Colonic mucosa (tissue), 4 donors: ENCODE measurements around the gene GLYATL1. TPM values are rescaled to one million over a fixed set of nuclear protein-coding genes. Genes with fewer than 3 reads are reported as not detected.

Source experiments
- DNase-seq: peaks from one replicate; pipeline ENCODE4 v3.0.0-alpha.2; 2020
- H3K27ac ChIP-seq: fragments of 200-600 bp; one replicate; pipeline ENCODE4 v1.8.0; 2021
- H3K27me3 ChIP-seq: fragments of 200-600 bp; one replicate; pipeline ENCODE4 v1.8.0; 2021
- H3K36me3 ChIP-seq: fragments of 200-600 bp; one replicate; pipeline ENCODE4 v1.8.0; 2021
- H3K4me1 ChIP-seq: fragments of 200-600 bp; one replicate; pipeline ENCODE4 v1.8.0; 2021; ENCODE audit warnings: mild to moderate bottlenecking
- H3K4me3 ChIP-seq: fragments of 200-600 bp; one replicate; pipeline ENCODE4 v1.8.0; 2021
- H3K9ac ChIP-seq, 2 donors: one replicate each; pipeline ENCODE4 v1.7.0; 2013; ENCODE audit warnings: control low read depth in 2 of 2, low read depth in 2 of 2, low read length in 2 of 2
- H3K9me3 ChIP-seq: fragments of 200-600 bp; one replicate; pipeline ENCODE4 v1.8.0; 2021
- CTCF ChIP-seq: fragments of 200-600 bp; IDR thresholded peaks from one replicate; pipeline ENCODE4 v1.8.0; 2022; ENCODE audit warnings: antibody characterized with exemption, mild to moderate bottlenecking
- intact Hi-C: fragments of 100-400 bp; cut with DNase I; formaldehyde crosslinking; loops from one replicate; pipeline ENCODE4 v1.14.1; 2022
- total RNA-seq, 2 donors: library from RNA; stranded (reverse); fragmentation: NEBNext Ultra II Directional in 1 of 2; extraction: Animal tissue kit (Norgen Biotek cat#: 25700) in 1 of 2; gene quantifications; one replicate each; pipeline ENCODE4 v1.2.1, GENCODE V29; 2021
- donor health status: healthy.
- donor health status: DM: no; HTN: no; CAD: no.
- donor health status: DM: no; HTN: no; CAD: no.

GLYATL1 gene
- total RNA-seq, 2 donors from 2014 or later: 0.72 to 1.6 TPM

GRCh38 chr11:58921778-58922390 is 17.4 kb upstream of the GLYATL1 start:
- Histone ChIP-seq H3K36me3 (no peaks in the 10 kb centered on the region), H3K4me3 (no peak overlapping the region), H3K27me3 (no peaks in the 10 kb centered on the region), H3K27ac (peak overlapping the region; percentile 22), H3K9ac (no peak overlapping the region), H3K4me1 (peaks cover 9% of the 10 kb centered on the region), H3K9me3 (no peaks in the 10 kb centered on the region)
- TF ChIP-seq CTCF: no peak
- no peak for DNase-seq
- intact Hi-C loops: no loop called here

- intact Hi-C loops: no loop called here
- no peaks in the 10 kb centered on the region for H3K36me3 ChIP-seq
- no peaks in the 10 kb centered on the region for H3K27me3 ChIP-seq
- no peaks in the 10 kb centered on the region for H3K9me3 ChIP-seq
- no peak for DNase-seq
- H3K4me1 ChIP-seq: peaks cover 13% of the 10 kb centered on the region
- H3K9ac ChIP-seq: no peak overlapping the region
- no peak overlapping the region for H3K4me3 ChIP-seq
- no peak for TF ChIP-seq CTCF
- peak overlapping the region; percentile 22 for H3K27ac ChIP-seq
Observed at GRCh38 chr11:58922479-58922878, 16.8 kb upstream of the GLYATL1 start.

- peak; percentile 55 for DNase-seq
- no peaks in the 10 kb centered on the region for H3K27me3 ChIP-seq
- intact Hi-C loops: no loop called here
- no peak overlapping the region for H3K9ac ChIP-seq
- H3K4me1 ChIP-seq: peaks cover 13% of the 10 kb centered on the region
- no peak overlapping the region for H3K4me3 ChIP-seq
- TF ChIP-seq CTCF: peak; percentile 16
- no peaks in the 10 kb centered on the region for H3K36me3 ChIP-seq
- H3K27ac ChIP-seq: no peak overlapping the region
- H3K9me3 ChIP-seq: no peaks in the 10 kb centered on the region
Observed at GRCh38 chr11:58923300-58923788, 15.9 kb upstream of the GLYATL1 start.

GRCh38 chr11:58924230-58924629 is 15.1 kb upstream of the GLYATL1 start:
- H3K4me1 ChIP-seq: peaks cover 13% of the 10 kb centered on the region
- TF ChIP-seq CTCF: no peak
- no peak overlapping the region for H3K27ac ChIP-seq
- H3K4me3 ChIP-seq: no peak overlapping the region
- H3K9me3 ChIP-seq: no peaks in the 10 kb centered on the region
- DNase-seq: no peak
- H3K36me3 ChIP-seq: no peaks in the 10 kb centered on the region
- intact Hi-C loops: no loop called here
- no peak overlapping the region for H3K9ac ChIP-seq
- H3K27me3 ChIP-seq: no peaks in the 10 kb centered on the region

- Histone ChIP-seq H3K36me3 (no peaks in the 10 kb centered on the region), H3K4me3 (no peak overlapping the region), H3K9ac (no peak overlapping the region), H3K27ac (no peak overlapping the region), H3K9me3 (no peaks in the 10 kb centered on the region), H3K27me3 (no peaks in the 10 kb centered on the region), H3K4me1 (peaks cover 13% of the 10 kb centered on the region)
- TF ChIP-seq CTCF: no peak
- DNase-seq: no peak
- intact Hi-C loops: no loop called here
Observed at GRCh38 chr11:58926251-58926650, 13.0 kb upstream of the GLYATL1 start.
